Calu3 (cell line): ENCODE results near the gene SRGAP3. TPM values are rescaled to one million over a fixed set of nuclear protein-coding genes. Genes with fewer than 3 reads are reported as not detected.
"Not testable (repeated sequence)": the region's sequence is repeated elsewhere in the genome, so short reads cannot be mapped to it uniquely, and the experiment has no call there.

Experiments used
- Bru-seq: library from RNA; stranded (reverse); fragments of 400-500 nt; gene quantifications from one replicate; lab custom pipeline; 2021; lab: Mats Ljungman, UMichigan
- BruChase-seq, 2 experiments: library from RNA; stranded (reverse); fragments of 400-500 nt; gene quantifications; one replicate each; lab custom pipeline; 2021; lab: Mats Ljungman, UMichigan
- BruUV-seq: library from RNA; stranded (reverse); fragments of 400-500 nt; replicated peaks from 2 replicates; lab custom pipeline; 2021; lab: Mats Ljungman, UMichigan
- CTCF ChIA-PET: fragments of 300-600 bp; sonication (Branson Sonifier 250); formaldehyde crosslinking; loops from one replicate; lab custom pipeline; 2022; ENCODE audit warnings: antibody characterized with exemption; lab: Charles Lee
- DNase-seq: peaks from one replicate; pipeline ENCODE4 v3.0.0; 2022
- H3K27ac Mint-ChIP-seq: one replicate; pipeline ENCODE4 v1.8.0; 2022; ENCODE audit warnings: mixed read lengths; ENCODE audit not compliant: unreplicated experiment
- H3K27me3 Mint-ChIP-seq: one replicate; pipeline ENCODE4 v1.8.0; 2022; ENCODE audit warnings: mixed read lengths; ENCODE audit not compliant: unreplicated experiment
- H3K36me3 Mint-ChIP-seq: one replicate; pipeline ENCODE4 v1.8.0; 2022; ENCODE audit warnings: mild to moderate bottlenecking, moderate library complexity, mixed read lengths; ENCODE audit not compliant: insufficient read depth, unreplicated experiment
- H3K4me1 Mint-ChIP-seq: one replicate; pipeline ENCODE4 v1.8.0; 2022; ENCODE audit warnings: mild to moderate bottlenecking, low read depth, mixed read lengths; ENCODE audit not compliant: unreplicated experiment
- H3K4me3 Mint-ChIP-seq: one replicate; pipeline ENCODE4 v1.8.0; 2022; ENCODE audit warnings: mild to moderate bottlenecking, low read depth, moderate library complexity, mixed read lengths; ENCODE audit not compliant: unreplicated experiment
- H3K9me3 Mint-ChIP-seq: one replicate; pipeline ENCODE4 v1.8.0; 2022; ENCODE audit warnings: low read depth, mixed read lengths; ENCODE audit not compliant: unreplicated experiment
- intact Hi-C: fragments of 100-400 bp; cut with micrococcal nuclease; formaldehyde crosslinking; loops from one replicate; pipeline ENCODE4 v1.10.0; 2022; ENCODE audit not compliant: unreplicated experiment
- long read RNA-seq: library from polyadenylated mRNA; stranded (forward); transcript quantifications from one replicate; pipeline ENCODE4 v2.0.0, GENCODE V29; 2022
- total RNA-seq: library from RNA; stranded (reverse); gene quantifications from 2 replicates; pipeline ENCODE4 v1.2.3, GENCODE V29; 2022
- TF ChIP-seq, protein P1 (sequence below): fragments of 200-600 bp; IDR thresholded peaks from one replicate; pipeline ENCODE4 v1.8.0; 2022; ENCODE audit warnings: antibody characterized with exemption; ENCODE audit not compliant: unreplicated experiment

Gene SRGAP3
- total RNA-seq (8.2 and 9.7 TPM in 2 replicates), Bru-seq, nascent RNA (percentile 49 among the genes with signal in this experiment), BruChase-seq, experiment 1, labeled RNA remaining after a 6-hour chase (percentile 37 among the genes with signal in this experiment), BruChase-seq, experiment 2, labeled RNA remaining after a 2-hour chase (percentile 38 among the genes with signal in this experiment)
- long read RNA-seq, full-length matches to known transcripts, result 1 of 8 reads
- long read RNA-seq, partial matches to known transcripts, result 2 of 8 reads
- long read RNA-seq, other reads (novel, unspliced or antisense), result 5 of 8 reads

DNA sequence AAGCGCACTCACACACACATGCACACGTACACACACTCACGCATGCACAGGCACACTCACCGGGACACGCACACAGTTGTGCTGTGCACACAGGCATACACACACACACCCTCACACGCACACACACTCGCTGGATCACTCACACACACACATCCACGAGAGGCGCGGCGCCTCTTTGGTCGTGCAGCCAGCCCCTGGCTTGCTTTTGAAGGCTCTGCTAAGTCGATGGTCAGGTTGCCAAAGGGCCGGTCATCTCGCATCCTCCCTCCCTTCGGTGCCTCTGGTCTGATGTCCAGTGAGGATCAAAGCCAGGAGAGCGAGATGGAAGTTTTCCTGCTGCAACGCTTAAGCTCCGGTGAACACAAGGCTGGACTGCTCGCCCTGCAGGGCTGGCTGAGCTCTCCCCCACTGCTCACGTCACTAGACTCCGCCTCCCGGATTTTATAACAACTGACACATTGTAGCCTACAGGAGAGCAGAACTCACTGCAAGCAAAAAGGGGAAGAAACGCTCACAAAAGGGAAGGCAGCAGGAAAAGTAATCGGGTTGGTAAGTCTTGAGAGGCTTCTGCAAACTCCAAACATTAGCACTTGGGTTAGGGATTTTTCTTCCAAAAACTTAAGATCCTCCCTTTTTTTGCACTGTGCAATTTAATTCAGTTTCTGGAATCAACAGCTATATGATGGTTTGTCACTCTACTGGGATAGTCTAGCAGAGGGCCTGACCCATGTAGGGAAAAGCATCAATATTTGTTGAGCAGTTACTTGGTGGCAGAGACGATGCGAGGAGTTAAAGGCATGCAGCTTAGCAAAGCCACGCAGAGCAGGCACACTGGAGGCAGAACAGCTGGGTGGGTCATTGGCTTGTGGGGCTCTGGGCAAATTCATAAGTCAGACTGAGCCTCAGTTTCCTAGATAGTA is at the start of gene SRGAP3:
Gene SRGAP3, minus strand, starts transcription at position 374 of the 920 bp plus-strand sequence. CDS start 695 bp downstream, outside the sequence.
- H3K36me3 Mint-ChIP-seq, result peaks cover 13% of the 10 kb centered on the region
- peak within 1 kb of the TSS; percentile 88 for H3K4me3 Mint-ChIP-seq
- CTCF ChIA-PET, result interaction anchor here (1.2 to 1.4 kb wide), 2 partner anchors 18 to 53 kb away, joined by 3 to 5 read pairs; no protein-coding TSS in a partner anchor
- no peaks in the 10 kb centered on the region for H3K9me3 Mint-ChIP-seq
- peaks cover 24% of the 10 kb centered on the region for H3K4me1 Mint-ChIP-seq
- no TSS peak for BruUV-seq
- TF ChIP-seq, protein P1, sequence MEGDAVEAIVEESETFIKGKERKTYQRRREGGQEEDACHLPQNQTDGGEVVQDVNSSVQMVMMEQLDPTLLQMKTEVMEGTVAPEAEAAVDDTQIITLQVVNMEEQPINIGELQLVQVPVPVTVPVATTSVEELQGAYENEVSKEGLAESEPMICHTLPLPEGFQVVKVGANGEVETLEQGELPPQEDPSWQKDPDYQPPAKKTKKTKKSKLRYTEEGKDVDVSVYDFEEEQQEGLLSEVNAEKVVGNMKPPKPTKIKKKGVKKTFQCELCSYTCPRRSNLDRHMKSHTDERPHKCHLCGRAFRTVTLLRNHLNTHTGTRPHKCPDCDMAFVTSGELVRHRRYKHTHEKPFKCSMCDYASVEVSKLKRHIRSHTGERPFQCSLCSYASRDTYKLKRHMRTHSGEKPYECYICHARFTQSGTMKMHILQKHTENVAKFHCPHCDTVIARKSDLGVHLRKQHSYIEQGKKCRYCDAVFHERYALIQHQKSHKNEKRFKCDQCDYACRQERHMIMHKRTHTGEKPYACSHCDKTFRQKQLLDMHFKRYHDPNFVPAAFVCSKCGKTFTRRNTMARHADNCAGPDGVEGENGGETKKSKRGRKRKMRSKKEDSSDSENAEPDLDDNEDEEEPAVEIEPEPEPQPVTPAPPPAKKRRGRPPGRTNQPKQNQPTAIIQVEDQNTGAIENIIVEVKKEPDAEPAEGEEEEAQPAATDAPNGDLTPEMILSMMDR, result no peak
- intact Hi-C loops, result no loop called here
- peak within 1 kb of the TSS; percentile 75 for H3K27ac Mint-ChIP-seq
- peak; percentile 84 for DNase-seq
- peaks cover 6% of the 10 kb centered on the region for H3K27me3 Mint-ChIP-seq

GRCh38 chr3:9298236-9298635 is 48.8 kb upstream of the SRGAP3 start:
- no TSS peak for BruUV-seq
- Mint-ChIP-seq H3K4me3 (no peak overlapping the region), H3K36me3 (no peaks in the 10 kb centered on the region), H3K4me1 (peaks cover 7% of the 10 kb centered on the region), H3K27ac (no peak overlapping the region), H3K9me3 (peaks cover 6% of the 10 kb centered on the region), H3K27me3 (peaks cover 33% of the 10 kb centered on the region)
- DNase-seq, result no peak
- TF ChIP-seq, protein P1, result no peak
- intact Hi-C loops, result no loop called here
- CTCF ChIA-PET, result interaction anchor here (0.6 kb wide), 1 partner anchor 13 kb away, joined by 4 read pairs; no protein-coding TSS in a partner anchor

GRCh38 chr3:9296241-9296640 is 46.8 kb upstream of the SRGAP3 start:
- TF ChIP-seq, protein P1, result no peak
- peaks cover 33% of the 10 kb centered on the region for H3K27me3 Mint-ChIP-seq
- H3K9me3 Mint-ChIP-seq, result peaks cover 6% of the 10 kb centered on the region
- no TSS peak for BruUV-seq
- no peak for DNase-seq
- H3K27ac Mint-ChIP-seq, result no peak overlapping the region
- no peaks in the 10 kb centered on the region for H3K36me3 Mint-ChIP-seq
- CTCF ChIA-PET, result no interaction called here
- H3K4me3 Mint-ChIP-seq, result no peak overlapping the region
- intact Hi-C loops, result no loop called here
- no peaks in the 10 kb centered on the region for H3K4me1 Mint-ChIP-seq

- Mint-ChIP-seq H3K9me3 (peaks cover 1% of the 10 kb centered on the region), H3K27me3 (peaks cover 22% of the 10 kb centered on the region), H3K27ac (no peak overlapping the region), H3K4me3 (no peak overlapping the region), H3K4me1 (no peaks in the 10 kb centered on the region), H3K36me3 (no peaks in the 10 kb centered on the region)
- intact Hi-C loops, result no loop called here
- no TSS peak for BruUV-seq
- CTCF ChIA-PET, result interaction anchor here (0.6 to 0.7 kb wide), 3 partner anchors 27 to 839 kb away, joined by 3 read pairs; no protein-coding TSS in a partner anchor
- TF ChIP-seq, protein P1, result no peak
- DNase-seq, result no peak
Measured at GRCh38 chr3:9295007-9295406, 45.6 kb upstream of the SRGAP3 start.

GRCh38 chr3:9293953-9294352 is 44.5 kb upstream of the SRGAP3 start:
- intact Hi-C loops, H3K27ac Mint-ChIP-seq: not testable (repeated sequence)
- peaks cover 16% of the 10 kb centered on the region for H3K27me3 Mint-ChIP-seq

More at GRCh38 chr3:9293953-9294352, 44.5 kb upstream of the SRGAP3 start:
- CTCF ChIA-PET, DNase-seq, H3K9me3 Mint-ChIP-seq, H3K4me3 Mint-ChIP-seq, H3K36me3 Mint-ChIP-seq, H3K4me1 Mint-ChIP-seq, BruUV-seq: not testable (repeated sequence)
